SK-N-SH treated with all-trans-retinoic acid at 6 μM for 48 hours (cell line): Measurements from ENCODE around the gene SEBOX.

Experiments
- CSDC2 ChIP-seq: fragments of 250-450 bp; sonication (Bioruptor Pico); IDR thresholded peaks from 2 replicates; pipeline ENCODE4 v1.5.0; 2020; ENCODE audit warnings: mild to moderate bottlenecking, moderate library complexity
- ESRRG ChIP-seq: fragments of 250-450 bp; sonication (Bioruptor Pico); IDR thresholded peaks from 2 replicates; pipeline ENCODE4 v1.6.1; 2021; ENCODE audit warnings: mild to moderate bottlenecking
- ZFP30 ChIP-seq: fragments of 450-650 bp; formaldehyde crosslinking; IDR thresholded peaks from 2 replicates; pipeline ENCODE4 v1.5.0; 2022; ENCODE audit warnings: mild to moderate bottlenecking, moderate library complexity
- TF ChIP-seq, protein P1 (sequence below): fragments of 250-450 bp; sonication (Bioruptor Pico); IDR thresholded peaks from 2 replicates; pipeline ENCODE4 v1.8.0; 2020; ENCODE audit warnings: mild to moderate bottlenecking, moderate library complexity, borderline replicate concordance

DNA sequence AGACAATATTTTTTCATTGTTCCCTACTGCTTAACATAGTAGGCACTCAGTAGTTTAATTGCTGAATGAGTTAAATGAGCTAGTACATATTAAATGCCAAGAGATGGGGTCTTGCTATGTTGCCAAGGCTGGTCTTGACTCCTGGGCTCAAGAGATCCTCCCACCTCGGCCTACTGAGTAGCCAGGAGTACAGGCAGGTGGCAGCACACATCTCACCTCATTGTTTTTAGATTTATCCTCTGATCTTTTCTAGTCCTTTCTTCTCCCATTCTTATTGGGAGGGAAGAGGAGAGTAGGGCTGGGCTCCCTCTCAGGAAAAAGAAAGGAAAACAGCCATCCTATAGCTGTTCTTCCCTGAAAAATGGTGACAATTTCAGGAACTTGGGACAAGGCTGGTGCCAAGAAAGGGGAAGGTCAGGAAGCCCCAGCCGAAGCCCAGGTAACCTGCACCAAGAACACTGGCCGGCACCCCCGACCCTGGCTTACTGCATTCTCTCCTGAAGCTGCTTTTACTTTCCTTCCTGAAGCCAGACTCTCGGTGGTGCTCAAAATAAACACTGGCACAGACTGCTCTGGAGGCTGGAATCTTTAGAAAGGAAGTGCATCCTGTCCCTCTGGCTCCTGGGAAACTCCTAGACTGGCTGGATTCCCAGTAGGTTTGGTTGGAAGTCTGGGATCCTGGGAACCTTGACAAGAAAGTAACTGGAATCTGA is 26.8 kb downstream of the SEBOX start:
- TF ChIP-seq ZFP30 (CRISPR knock-in tag) (peak; percentile 62; the same call in 1 of the 2 replicates), CSDC2 (no peak), ESRRG (CRISPR knock-in tag) (no peak)
- TF ChIP-seq, protein P1, sequence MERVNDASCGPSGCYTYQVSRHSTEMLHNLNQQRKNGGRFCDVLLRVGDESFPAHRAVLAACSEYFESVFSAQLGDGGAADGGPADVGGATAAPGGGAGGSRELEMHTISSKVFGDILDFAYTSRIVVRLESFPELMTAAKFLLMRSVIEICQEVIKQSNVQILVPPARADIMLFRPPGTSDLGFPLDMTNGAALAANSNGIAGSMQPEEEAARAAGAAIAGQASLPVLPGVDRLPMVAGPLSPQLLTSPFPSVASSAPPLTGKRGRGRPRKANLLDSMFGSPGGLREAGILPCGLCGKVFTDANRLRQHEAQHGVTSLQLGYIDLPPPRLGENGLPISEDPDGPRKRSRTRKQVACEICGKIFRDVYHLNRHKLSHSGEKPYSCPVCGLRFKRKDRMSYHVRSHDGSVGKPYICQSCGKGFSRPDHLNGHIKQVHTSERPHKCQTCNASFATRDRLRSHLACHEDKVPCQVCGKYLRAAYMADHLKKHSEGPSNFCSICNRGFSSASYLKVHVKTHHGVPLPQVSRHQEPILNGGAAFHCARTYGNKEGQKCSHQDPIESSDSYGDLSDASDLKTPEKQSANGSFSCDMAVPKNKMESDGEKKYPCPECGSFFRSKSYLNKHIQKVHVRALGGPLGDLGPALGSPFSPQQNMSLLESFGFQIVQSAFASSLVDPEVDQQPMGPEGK: no peak
